Endothelial cell of umbilical vein (primary cell): Measurements from ENCODE around the gene KIAA0930. TPM values are rescaled to one million over a fixed set of nuclear protein-coding genes. Genes with fewer than 3 reads are reported as not detected.

ENCODE experiments used
- BruUV-seq: library from RNA; stranded (reverse); fragments of 400-500 nt; replicated peaks from 2 replicates; lab custom pipeline; 2021; lab: Mats Ljungman, UMichigan
- CTCF ChIA-PET: fragments of 300-600, 350-600 bp; sonication (Branson Sonifier 250); formaldehyde crosslinking; loops from one replicate; lab custom pipeline; 2021; ENCODE audit warnings: antibody characterized with exemption, inconsistent platforms; lab: Charles Lee
- POLR2A ChIA-PET: fragments of 300-600, 350-600 bp; sonication (Branson Sonifier 250); formaldehyde crosslinking; loops from one replicate; lab custom pipeline; 2021; ENCODE audit warnings: antibody characterized with exemption, inconsistent platforms; lab: Charles Lee
- DNase-seq: peaks from one replicate; pipeline ENCODE4 v3.0.0-alpha.2; 2011; ENCODE audit warnings: low read depth, low spot score
- FAIRE-seq: peaks from 2 replicates; lab custom pipeline; 2011; peaks lifted over from hg19 to GRCh38; lab: Jason Lieb, UNC
- H2AFZ ChIP-seq: 2 replicates; pipeline ENCODE4 v1.6.0; 2012; ENCODE audit warnings: low read depth, low read length, control low read depth, inconsistent platforms
- H3K27ac ChIP-seq: 2 replicates; pipeline ENCODE4 v1.5.1; 2011; ENCODE audit warnings: low read depth, mild to moderate bottlenecking, control low read depth, low read length, moderate library complexity; ENCODE audit not compliant: insufficient read depth
- H3K27me3 ChIP-seq, 2 experiments: 2 replicates each; pipeline versions ENCODE4 v1.6.0 to v1.6.1; 2011; ENCODE audit warnings: low read length in 2 of 2, mixed read lengths in 1 of 2; ENCODE audit not compliant: control insufficient read depth in 2 of 2, insufficient read depth in 2 of 2
- H3K36me3 ChIP-seq, 2 experiments: 2 replicates in 1 of 2; 3 replicates in 1 of 2; pipeline ENCODE4 v1.5.1; 2011; ENCODE audit warnings: low read length in 2 of 2, mild to moderate bottlenecking in 1 of 2, moderate library complexity in 1 of 2; ENCODE audit not compliant: control insufficient read depth in 2 of 2, insufficient read depth in 2 of 2; ENCODE audit errors: extremely low read depth in 1 of 2
- H3K4me1 ChIP-seq: 3 replicates; pipeline ENCODE4 v1.5.1; 2011; ENCODE audit warnings: mild to moderate bottlenecking, low read length; ENCODE audit not compliant: control insufficient read depth, insufficient read depth; ENCODE audit errors: extremely low read depth
- H3K4me2 ChIP-seq: 2 replicates; pipeline ENCODE4 v1.6.1; 2011; ENCODE audit warnings: low read length, control low read depth, mixed read lengths; ENCODE audit not compliant: insufficient read depth
- H3K4me3 ChIP-seq, 3 experiments: fragments of 200-600 bp in 1 of 3; sonication (generic), shearing (Covaris generic) in 1 of 3; replicated peaks in 1 of 3; 2 replicates each; pipeline ENCODE4 v1.5.1; 2011 to 2016; ENCODE audit warnings: control low read depth in 3 of 3, low read length in 3 of 3, mild to moderate bottlenecking in 2 of 3, inconsistent platforms in 1 of 3, low read depth in 1 of 3, moderate library complexity in 1 of 3; ENCODE audit not compliant: insufficient read depth in 1 of 3
- H3K79me2 ChIP-seq: 2 replicates; pipeline ENCODE4 v1.6.0; 2012; ENCODE audit warnings: low read length, inconsistent platforms; ENCODE audit not compliant: control insufficient read depth, insufficient read depth
- H3K9ac ChIP-seq: replicated peaks from 2 replicates; pipeline ENCODE3; 2011; ENCODE audit warnings: low read length, control low read depth; ENCODE audit not compliant: insufficient read depth; ENCODE audit errors: extremely low read depth
- H3K9me1 ChIP-seq: replicated peaks from 3 replicates; pipeline ENCODE4 v1.6.0; 2011; ENCODE audit warnings: mild to moderate bottlenecking, low read length; ENCODE audit not compliant: control insufficient read depth, insufficient read depth; ENCODE audit errors: extremely low read depth
- H3K9me3 ChIP-seq: replicated peaks from 2 replicates; pipeline ENCODE4 v1.5.1; 2012; ENCODE audit warnings: low read length, inconsistent platforms; ENCODE audit not compliant: control insufficient read depth, insufficient read depth
- H4K20me1 ChIP-seq: replicated peaks from 2 replicates; pipeline ENCODE3; 2011; ENCODE audit warnings: mild to moderate bottlenecking, low read length; ENCODE audit not compliant: control insufficient read depth, insufficient read depth; ENCODE audit errors: extremely low read depth
- CTCF ChIP-seq, 2 donors: IDR thresholded peaks; 1 replicate in 1 of 2; 2 replicates in 1 of 2; pipeline ENCODE4 v1.5.1; 2011; ENCODE audit warnings: low read length in 2 of 2, mild to moderate bottlenecking in 2 of 2, moderate library complexity in 2 of 2, control low read depth in 1 of 2, inconsistent platforms in 1 of 2, low read depth in 1 of 2; ENCODE audit not compliant: insufficient read depth in 1 of 2; ENCODE audit errors: extremely low read depth in 1 of 2
- EZH2 ChIP-seq: IDR thresholded peaks from 2 replicates; pipeline ENCODE4 v1.6.1; 2012; ENCODE audit warnings: borderline replicate concordance, low read depth, mild to moderate bottlenecking, moderate library complexity, low read length, inconsistent platforms; ENCODE audit not compliant: severe bottlenecking
- FOS ChIP-seq: IDR thresholded peaks from 2 replicates; pipeline ENCODE4 v1.6.1; 2011; ENCODE audit warnings: mild to moderate bottlenecking, low read length, moderate library complexity, borderline replicate concordance; ENCODE audit not compliant: insufficient read depth
- MAX ChIP-seq: IDR thresholded peaks from 2 replicates; pipeline ENCODE4 v1.6.1; 2011; ENCODE audit not compliant: insufficient read depth, insufficient read length
- MYC ChIP-seq: IDR thresholded peaks from one replicate; pipeline ENCODE4 v1.6.1; 2011; ENCODE audit warnings: mild to moderate bottlenecking, low read depth, low read length
- POLR2A ChIP-seq: IDR thresholded peaks from 2 replicates; pipeline ENCODE4 v1.6.1; 2012; ENCODE audit warnings: low read depth, mild to moderate bottlenecking, control low read depth, low read length
- POLR2AphosphoS5 ChIP-seq: IDR thresholded peaks from 2 replicates; pipeline ENCODE4 v1.6.1; 2012; ENCODE audit warnings: low read depth, mild to moderate bottlenecking, control low read depth, low read length, moderate library complexity; ENCODE audit not compliant: insufficient read depth
- dilution Hi-C: fragments of 300-500 bp; cut with MboI; formaldehyde crosslinking; loops from one replicate; pipeline ENCODE4 v1.15.0; 2019; ENCODE audit warnings: low sequenced_read_pairs; ENCODE audit not compliant: extremely low pct_ligation_motif_present
- intact Hi-C: fragments of 100-400 bp; cut with micrococcal nuclease; formaldehyde crosslinking; loops from one replicate; pipeline ENCODE4 v1.10.0; 2022
- polyA plus RNA-seq, 4 experiments: library from polyadenylated mRNA; depleted of rRNA in 3 of 4; stranded (reverse) in 3 of 4; unstranded in 1 of 4; fragments of >200 nt; gene quantifications; 2 replicates each; pipeline versions ENCODE4 v1.2.1 to v1.2.3, GENCODE V29; 2011 to 2012; ENCODE audit warnings: missing spikeins in 1 of 4
- total RNA-seq: library from RNA; stranded (reverse); gene quantifications from 2 replicates; pipeline ENCODE4 v1.2.3, GENCODE V29; 2021

Gene KIAA0930
- total and polyA plus RNA-seq, 2 donors (not counting 3 experiments of a cell fraction or from before 2014, with no cell fraction given) = 37.9 to 53.6 TPM

DNA sequence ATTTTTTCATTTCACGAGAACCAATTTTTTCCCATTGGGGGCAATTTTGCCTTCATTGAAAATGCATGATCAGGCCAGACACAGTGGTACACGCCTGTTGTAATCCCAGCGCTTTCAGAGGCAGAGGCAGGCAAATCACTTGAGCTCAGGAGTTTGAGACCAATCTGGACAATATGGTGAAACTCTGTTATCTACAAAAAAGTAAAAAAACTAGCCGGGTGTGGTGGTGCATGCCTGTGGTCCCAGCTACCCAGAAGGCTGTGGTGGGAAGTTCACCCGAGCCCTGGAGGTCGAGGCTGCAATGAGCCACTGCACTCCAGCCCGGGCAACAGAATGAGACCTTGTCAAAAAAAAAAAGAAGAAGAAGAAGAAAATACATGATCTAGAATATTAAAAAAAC is 24.8 kb upstream of the KIAA0930 start:
- DNase-seq (no peak), FAIRE-seq (no peak)
- Histone ChIP-seq H3K9ac (no peak overlapping the region), H3K27me3 (peaks cover 2 to 15% of the 10 kb centered on the region in 2 experiments), H3K9me1 (no peaks in the 10 kb centered on the region), H2AFZ (no peak overlapping the region), H3K36me3 (no peaks in the 10 kb centered on the region), H3K4me2 (no peak overlapping the region), H3K9me3 (no peaks in the 10 kb centered on the region), H3K79me2 (no peaks in the 10 kb centered on the region), H3K4me1 (peaks cover 6% of the 10 kb centered on the region), H3K27ac (no peak overlapping the region), H4K20me1 (no peaks in the 10 kb centered on the region), H3K4me3 (no peak overlapping the region)
- dilution Hi-C loops (no loop called here), intact Hi-C loops (loop anchor here (5.0 kb wide), 1 partner anchor 52 kb away; no protein-coding TSS in a partner anchor)
- no TSS peak for BruUV-seq
- ChIA-PET CTCF (interaction anchor here (1.2 kb wide), 1 partner anchor 20 kb away, joined by 3 read pairs; no protein-coding TSS in a partner anchor), POLR2A (no interaction called here)
- TF ChIP-seq MYC = no peak
- no peak for TF ChIP-seq EZH2
- no peak for TF ChIP-seq FOS
- TF ChIP-seq MAX = no peak
- no peak for TF ChIP-seq CTCF (IDR thresholded peaks at IDR 0.05; ENCODE audit: extremely low read depth in 1 of 2, insufficient read depth in 1 of 2, low read depth in 1 of 2, low read length in 2 of 2)
- TF ChIP-seq POLR2A = no peak
- TF ChIP-seq POLR2AphosphoS5 = no peak
